Fibroblast of skin of right quadriceps (primary cell): ENCODE measurements around the gene KCMF1.

Source experiments
- DNase-seq: peaks from one replicate; pipeline ENCODE4 v3.0.0-alpha.2; 2013

Gene KCMF1

GRCh38 chr2:84986018-84986417 is 15.1 kb downstream of the KCMF1 start:
- peak; percentile 27 for DNase-seq

- DNase-seq: no peak
Measured at GRCh38 chr2:84989422-84989821, 18.5 kb downstream of the KCMF1 start.

DNA sequence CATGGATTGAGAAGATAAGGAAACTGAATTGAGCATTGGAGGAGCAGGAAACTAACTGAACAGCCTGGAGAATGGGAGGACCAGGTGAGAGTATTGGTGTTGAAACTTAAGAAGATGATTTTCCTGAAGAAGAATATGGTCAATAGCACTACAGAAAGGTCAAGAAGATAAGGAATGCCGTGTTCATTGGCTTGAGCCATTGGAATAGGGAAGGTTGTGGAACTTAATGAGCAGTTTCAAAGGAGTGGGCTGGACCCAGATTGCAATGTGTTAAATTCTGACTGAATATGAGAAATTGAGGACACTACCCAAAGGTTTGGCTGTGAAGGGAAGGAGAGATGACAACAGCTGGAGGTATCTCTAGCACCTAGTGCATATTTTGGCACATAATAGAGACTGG is 19.0 kb downstream of the KCMF1 start:
- DNase-seq: no peak

GRCh38 chr2:84991404-84992160 is 20.6 kb downstream of the KCMF1 start:
- peak; percentile 94 for DNase-seq

DNA sequence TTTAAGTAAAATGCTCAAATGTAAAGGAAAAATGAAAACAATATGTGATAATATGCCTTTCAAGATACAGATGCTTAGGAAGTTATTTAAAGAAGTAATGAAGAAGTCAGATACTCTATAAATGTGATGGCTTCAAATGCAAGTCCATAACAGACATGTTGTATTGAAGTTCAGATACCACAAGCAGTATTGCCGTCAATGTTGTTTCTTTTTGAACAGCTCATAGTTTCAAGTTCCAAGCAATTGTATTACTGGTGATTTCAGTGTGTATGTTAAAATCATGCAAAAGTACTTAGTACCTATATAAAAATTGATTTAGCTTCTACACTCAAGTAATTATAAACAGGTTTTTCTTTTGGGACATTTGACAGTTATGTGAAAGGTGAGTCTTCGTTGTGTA is 24.9 kb downstream of the KCMF1 start:
- no peak for DNase-seq

DNA sequence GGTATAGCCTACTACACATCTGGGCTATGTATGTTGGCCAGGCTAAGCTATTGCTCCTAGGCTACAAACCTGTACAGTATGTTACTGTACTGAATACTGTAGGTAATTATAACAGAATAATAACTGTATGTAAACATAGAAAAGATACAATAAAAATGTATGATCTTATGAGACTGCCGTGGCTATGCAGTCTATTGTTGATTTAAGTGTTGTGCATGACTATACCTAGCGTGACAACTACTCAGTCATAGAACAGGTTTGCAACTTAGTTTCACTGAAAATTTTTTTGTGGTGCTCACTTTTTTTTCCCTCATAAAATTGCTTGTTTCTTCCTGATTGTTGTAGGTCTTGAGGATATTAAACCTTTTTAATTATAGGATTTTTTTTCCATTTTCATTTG is 25.9 kb downstream of the KCMF1 start:
- DNase-seq: no peak

GRCh38 chr2:84999553-84999955 is 28.6 kb downstream of the KCMF1 start:
- DNase-seq: no peak

GRCh38 chr2:85001595-85001994 is 30.6 kb downstream of the KCMF1 start:
- DNase-seq: no peak

DNA sequence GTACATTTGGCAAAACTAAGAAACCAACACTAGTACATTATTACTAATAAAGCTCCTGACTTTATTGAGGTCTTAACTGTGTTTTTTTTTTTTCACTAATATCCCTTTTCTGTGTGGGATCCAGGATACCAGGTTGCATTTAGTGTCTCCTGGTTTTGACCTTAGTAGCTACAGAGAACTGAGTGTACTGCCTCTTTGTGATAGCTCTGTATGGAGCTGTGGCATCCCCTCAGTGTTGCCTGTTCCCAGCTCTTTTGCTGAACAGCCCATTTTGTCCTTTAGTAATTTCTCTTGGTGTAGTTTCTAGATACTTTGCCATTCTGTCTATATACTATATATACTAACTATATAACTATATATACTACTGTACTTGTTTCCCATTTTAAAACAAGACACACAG is 31.6 kb downstream of the KCMF1 start:
- no peak for DNase-seq

- DNase-seq: no peak
Measured at GRCh38 chr2:85008252-85008651, 37.3 kb downstream of the KCMF1 start.

DNA sequence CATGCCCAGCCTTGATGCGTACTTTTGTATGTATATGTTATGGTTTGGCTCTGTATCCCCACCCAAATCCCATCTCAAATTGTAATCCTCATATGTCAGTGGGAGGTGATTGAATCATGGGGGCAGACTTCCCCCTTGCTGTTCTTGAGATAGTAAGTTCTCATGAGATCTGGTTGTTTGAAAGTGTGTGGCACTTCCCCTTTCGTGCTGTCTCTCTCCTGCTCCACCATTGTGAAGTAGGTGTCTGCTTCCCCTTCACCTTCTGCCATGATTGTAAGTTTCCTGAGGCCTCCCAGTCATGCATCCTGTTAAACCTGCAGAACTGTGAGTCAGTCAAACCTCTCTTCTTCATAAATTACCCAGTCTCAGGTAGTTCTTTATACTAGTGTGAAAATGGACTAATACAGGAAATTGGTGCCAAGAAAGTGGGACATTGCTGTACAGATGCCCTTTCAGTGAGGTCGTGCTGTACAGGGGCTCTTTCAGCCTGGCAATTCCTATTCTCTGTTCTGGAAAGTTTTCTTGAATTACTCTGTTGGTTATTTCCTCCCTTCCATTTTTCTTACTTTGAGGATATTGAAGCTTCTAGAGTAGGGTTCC is 38.2 kb downstream of the KCMF1 start:
- DNase-seq: no peak

DNA sequence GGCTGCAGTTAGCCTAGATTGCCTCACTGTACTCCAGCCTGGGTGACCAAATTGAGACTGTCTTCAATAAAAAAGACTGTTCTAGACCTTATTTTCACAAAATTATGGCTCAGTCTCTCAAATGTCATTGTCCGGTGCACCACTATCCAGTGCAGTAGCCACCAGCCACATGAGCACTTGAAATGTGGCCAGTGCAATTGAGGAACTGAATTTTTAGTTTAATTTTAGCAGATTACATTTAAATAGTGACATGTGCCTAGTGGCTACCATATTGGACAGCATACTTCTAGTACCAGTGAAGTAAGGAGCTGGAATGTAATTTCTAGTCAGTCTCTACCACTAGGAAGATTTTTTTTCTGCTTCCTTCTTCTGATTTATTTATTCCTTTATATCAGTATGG is 39.4 kb downstream of the KCMF1 start:
- no peak for DNase-seq

DNA sequence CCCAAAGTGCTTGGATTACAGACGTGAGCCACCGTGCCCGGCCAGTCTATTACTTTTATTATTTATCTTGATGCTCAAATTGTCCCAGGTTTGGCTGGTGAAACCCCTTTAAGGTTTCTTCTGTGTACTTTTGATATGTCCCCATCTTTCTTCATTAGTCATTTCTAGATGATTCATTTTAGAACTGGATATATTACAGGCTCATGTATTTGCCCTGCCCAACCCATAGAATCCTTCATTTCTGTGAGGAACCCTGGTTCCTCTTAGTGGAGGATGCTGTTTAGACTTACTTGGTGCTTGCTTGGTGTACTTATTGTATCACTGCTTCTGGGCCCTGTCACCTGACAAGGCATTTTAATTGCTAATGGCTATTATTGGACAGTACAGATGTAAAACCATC is 40.1 kb downstream of the KCMF1 start:
- DNase-seq: no peak

GRCh38 chr2:85011747-85012146 is 40.8 kb downstream of the KCMF1 start:
- no peak for DNase-seq

DNA sequence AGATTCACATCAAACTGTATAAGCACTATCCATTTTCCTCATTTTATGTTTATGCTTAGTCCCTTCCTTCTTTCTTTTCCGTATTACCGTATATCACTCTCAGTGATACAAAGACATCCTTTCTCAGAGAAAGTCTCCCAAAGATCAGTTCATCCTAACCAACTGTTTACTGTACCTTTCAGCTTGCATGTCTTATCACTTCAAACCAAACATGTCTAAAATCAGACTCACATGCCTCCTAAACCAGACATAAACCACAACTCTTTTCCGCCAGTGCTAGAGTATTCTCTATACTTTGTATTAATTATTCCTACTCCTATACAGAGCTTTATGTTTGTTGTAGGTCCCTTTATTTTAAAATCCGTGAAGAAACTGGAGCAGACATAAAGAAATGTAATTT is 41.5 kb downstream of the KCMF1 start:
- no peak for DNase-seq

- DNase-seq: no peak
Measured at GRCh38 chr2:85012855-85013254, 41.9 kb downstream of the KCMF1 start.

- DNase-seq: no peak
Measured at GRCh38 chr2:85015653-85016360, 44.8 kb downstream of the KCMF1 start.

DNA sequence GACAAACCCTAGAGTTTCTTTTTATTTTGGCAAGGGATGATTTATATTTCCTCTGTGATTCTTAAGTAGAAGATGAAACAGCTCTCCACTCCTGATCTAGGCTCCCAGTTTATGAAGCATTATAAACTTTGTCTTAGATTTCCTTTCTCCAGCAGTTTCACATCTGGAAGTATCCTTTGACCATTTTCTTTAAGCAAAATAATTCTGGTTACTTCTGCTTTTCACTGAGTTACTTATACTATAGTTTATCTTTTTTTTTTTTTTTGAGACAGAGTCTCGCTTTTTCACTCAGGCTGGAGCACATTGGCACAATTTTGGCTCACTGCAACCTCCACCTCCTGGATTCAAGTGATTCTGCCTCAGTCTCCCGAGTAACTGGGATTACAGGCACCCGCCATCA is 45.5 kb downstream of the KCMF1 start:
- DNase-seq: no peak

DNA sequence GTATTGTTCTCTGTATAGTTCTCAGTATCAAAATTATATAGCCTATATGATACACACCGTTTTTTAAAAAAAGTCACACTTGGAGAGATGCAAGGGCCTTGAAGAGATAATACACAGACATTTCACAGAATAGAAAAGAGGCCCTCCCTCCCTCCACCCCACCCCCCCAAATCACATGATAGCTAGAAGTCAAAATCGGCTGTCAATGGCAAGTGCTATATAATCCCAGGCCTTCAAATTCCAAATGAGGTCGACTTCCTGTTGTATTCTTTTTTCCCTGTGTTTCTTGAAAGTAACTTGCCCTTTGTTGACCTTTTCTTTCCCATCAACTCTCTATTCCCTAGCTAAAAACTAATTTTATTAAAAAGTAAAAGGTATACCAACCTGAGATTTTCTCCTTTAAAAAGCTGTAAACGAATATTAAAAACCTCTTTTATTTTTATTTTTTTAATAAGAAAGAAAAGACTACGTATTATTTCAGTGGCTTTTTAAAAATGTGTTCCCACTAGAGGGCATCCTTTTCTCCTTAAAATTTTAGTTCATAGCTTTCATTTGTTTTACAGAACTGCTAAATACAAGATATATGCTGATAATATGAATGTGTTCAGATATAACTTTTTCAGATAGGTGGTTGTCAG is 46.6 kb downstream of the KCMF1 start:
- DNase-seq: no peak

DNA sequence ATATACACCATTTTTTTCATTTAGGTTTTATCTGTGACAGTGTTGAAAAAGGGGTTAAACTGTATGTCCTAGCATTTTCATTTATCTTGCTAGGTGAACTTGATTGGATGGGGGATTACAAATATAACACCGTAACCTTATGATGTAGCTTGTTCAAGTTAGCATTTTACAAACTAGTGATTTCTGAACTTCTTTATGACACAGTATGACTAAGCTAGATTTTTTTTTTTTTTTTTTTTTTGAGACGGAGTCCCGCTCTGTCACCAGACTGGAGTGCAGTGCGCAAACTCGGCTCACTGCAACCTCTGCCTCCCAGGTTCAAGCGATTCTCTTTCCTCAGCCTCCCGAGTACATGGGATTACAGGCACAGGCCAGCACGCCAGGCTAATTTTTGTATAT is 47.1 kb downstream of the KCMF1 start:
- DNase-seq: no peak

- no peak for DNase-seq
Measured at GRCh38 chr2:85019121-85019520, 48.2 kb downstream of the KCMF1 start.

- DNase-seq: no peak
Measured at GRCh38 chr2:85022232-85022631, 51.3 kb downstream of the KCMF1 start.

DNA sequence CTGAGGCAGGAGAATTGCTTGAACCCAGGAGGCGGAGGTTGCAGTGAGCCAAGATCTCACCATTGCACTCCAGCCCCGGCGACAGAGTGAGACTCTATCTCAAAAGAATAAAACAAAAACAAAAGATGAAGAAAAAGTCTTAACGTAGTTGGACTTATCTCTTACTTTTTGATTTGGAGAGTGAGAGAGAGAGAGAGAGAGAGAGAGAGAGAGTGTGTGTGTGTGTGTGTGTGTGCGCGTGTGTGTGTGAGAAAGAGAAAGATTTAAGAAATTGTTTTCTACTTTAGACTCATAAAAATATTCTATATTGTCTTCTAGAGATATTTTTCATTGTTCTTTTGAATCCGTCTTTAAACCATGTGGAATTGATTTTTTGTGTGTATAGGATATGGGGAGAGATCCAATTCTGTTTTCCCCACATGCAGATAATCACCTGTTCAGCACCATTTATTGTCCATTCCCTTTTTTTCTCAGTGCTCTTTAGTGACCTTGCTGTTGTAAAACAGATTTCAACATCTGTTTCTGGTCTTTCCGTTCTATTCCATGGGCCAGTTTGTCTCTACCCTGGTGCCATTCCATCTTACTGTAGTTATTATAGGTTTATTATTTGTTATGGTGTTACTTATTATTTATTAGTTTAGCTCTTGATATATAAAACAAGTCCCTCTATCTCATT is 53.5 kb downstream of the KCMF1 start:
- no peak for DNase-seq
